GM21576 (cell line): ENCODE measurements around the gene ARMCX4.
"Not testable (repeated sequence)": the region's sequence is repeated elsewhere in the genome, so short reads cannot be mapped to it uniquely, and the experiment has no call there.

Source experiments
- ATAC-seq: cut with Tn5 transposase; IDR thresholded peaks from one replicate; pipeline ENCODE4 v1.9.1; 2021; ENCODE audit warnings: mild to moderate bottlenecking, moderate library complexity; ENCODE audit not compliant: unreplicated experiment

Gene ARMCX4

GRCh38 chrX:101485212-101485949 is at the start of gene ARMCX4:
Gene ARMCX4, plus strand, starts transcription at chrX:101485456. Its CDS starts 3,134 bp downstream, at chrX:101488590.
- ATAC-seq, result no peak

- ATAC-seq, result no peak
Measured at GRCh38 chrX:101442085-101442484, 43.2 kb upstream of the ARMCX4 start.

GRCh38 chrX:101449279-101449678 is 36.0 kb upstream of the ARMCX4 start:
- no peak for ATAC-seq

GRCh38 chrX:101450085-101450484 is 35.2 kb upstream of the ARMCX4 start:
- ATAC-seq, result no peak

GRCh38 chrX:101450961-101451360 is 34.3 kb upstream of the ARMCX4 start:
- ATAC-seq, result no peak

GRCh38 chrX:101452056-101452455 is 33.2 kb upstream of the ARMCX4 start:
- no peak for ATAC-seq

- ATAC-seq, result no peak
Measured at GRCh38 chrX:101460669-101461068, 24.6 kb upstream of the ARMCX4 start.

GRCh38 chrX:101462892-101463291 is 22.4 kb upstream of the ARMCX4 start:
- no peak for ATAC-seq

GRCh38 chrX:101478366-101478765 is 6.9 kb upstream of the ARMCX4 start:
- ATAC-seq, result no peak

- ATAC-seq, result no peak
Measured at GRCh38 chrX:101482296-101482695, 3.0 kb upstream of the ARMCX4 start.

GRCh38 chrX:101483705-101484104 is 1.6 kb upstream of the ARMCX4 start:
- ATAC-seq, result no peak

- no peak for ATAC-seq
Measured at GRCh38 chrX:101484135-101484534, 1.1 kb upstream of the ARMCX4 start.

- ATAC-seq, result no peak
Measured at GRCh38 chrX:101488796-101489195, 3.5 kb downstream of the ARMCX4 start.

GRCh38 chrX:101491943-101492342 is 6.7 kb downstream of the ARMCX4 start:
- no peak for ATAC-seq

GRCh38 chrX:101493225-101493624 is 8.0 kb downstream of the ARMCX4 start:
- ATAC-seq, result no peak

GRCh38 chrX:101502929-101503328 is 17.7 kb downstream of the ARMCX4 start:
- not testable (repeated sequence) for ATAC-seq

- no peak for ATAC-seq
Measured at GRCh38 chrX:101507372-101507771, 22.1 kb downstream of the ARMCX4 start.

- no peak for ATAC-seq
Measured at GRCh38 chrX:101507986-101508385, 22.7 kb downstream of the ARMCX4 start.

GRCh38 chrX:101530944-101531343 is 45.7 kb downstream of the ARMCX4 start:
- ATAC-seq, result no peak
